Cardiac fibroblast (primary cell): ENCODE measurements around the gene MBP.

Experiments used
- DNase-seq, 2 donors: peaks; one replicate each; pipeline versions ENCODE4 v3.0.0 to v3.0.0-alpha.2; 2010; ENCODE audit warnings: low read depth in 2 of 2
- H3K4me3 ChIP-seq, 2 donors: replicated peaks in 1 of 2; 1 replicate in 1 of 2; 2 replicates in 1 of 2; pipeline ENCODE4 v1.5.1; 2011; ENCODE audit warnings: low read depth in 2 of 2, low read length in 2 of 2, mild to moderate bottlenecking in 2 of 2, moderate library complexity in 1 of 2
- CTCF ChIP-seq: IDR thresholded peaks from one replicate; pipeline ENCODE4 v1.5.1; 2011; ENCODE audit warnings: low read depth, mild to moderate bottlenecking, low read length, inconsistent platforms

Gene MBP

GRCh38 chr18:77132369-77133050 lies at the start of gene MBP:
MBP (minus strand) TSS chr18:77132783; CDS start chr18:77105261, 27,522 bp downstream.
- no peak for DNase-seq
- TF ChIP-seq CTCF: no peak
- H3K4me3 ChIP-seq: peak within 1 kb of the TSS; percentile 63 to 68

GRCh38 chr18:77181950-77182707 lies 49.5 kb upstream of the MBP start:
- DNase-seq: no peak
- no peak overlapping the region for H3K4me3 ChIP-seq
- no peak for TF ChIP-seq CTCF

GRCh38 chr18:77178559-77178958 lies 46.0 kb upstream of the MBP start:
- H3K4me3 ChIP-seq: no peak overlapping the region
- TF ChIP-seq CTCF: no peak
- peak; percentile 2 to 33 for DNase-seq

GRCh38 chr18:77177009-77177408 lies 44.4 kb upstream of the MBP start:
- H3K4me3 ChIP-seq: no peak overlapping the region
- peak in 1 of 2 donors; percentile 66 for DNase-seq
- TF ChIP-seq CTCF: no peak

GRCh38 chr18:77173275-77174030 lies 40.9 kb upstream of the MBP start:
- H3K4me3 ChIP-seq: no peak overlapping the region
- no peak for TF ChIP-seq CTCF
- no peak for DNase-seq

- no peak overlapping the region for H3K4me3 ChIP-seq
- no peak for DNase-seq
- no peak for TF ChIP-seq CTCF
Measured at GRCh38 chr18:77170890-77171410, 38.4 kb upstream of the MBP start.
